HG03103 (cell line): Measurements from ENCODE around the gene CAVIN3.

Experiments used
- ATAC-seq: cut with Tn5 transposase; IDR thresholded peaks from one replicate; pipeline ENCODE4 v1.9.1; 2021; ENCODE audit warnings: low read depth; ENCODE audit not compliant: unreplicated experiment

CAVIN3 gene

GRCh38 chr11:6320411-6321155, at the start of gene CAVIN3:
Gene CAVIN3 (minus strand): TSS chr11:6320501. CDS start chr11:6320476, 25 bp downstream.
- peak; percentile 37 for ATAC-seq

- no peak for ATAC-seq
These were observed 45.4 kb upstream of the CAVIN3 start for GRCh38 chr11:6365659-6366058.

GRCh38 chr11:6362873-6363678, 42.8 kb upstream of the CAVIN3 start:
- ATAC-seq: peak; percentile 99

GRCh38 chr11:6362185-6362872, 42.0 kb upstream of the CAVIN3 start:
- no peak for ATAC-seq

DNA sequence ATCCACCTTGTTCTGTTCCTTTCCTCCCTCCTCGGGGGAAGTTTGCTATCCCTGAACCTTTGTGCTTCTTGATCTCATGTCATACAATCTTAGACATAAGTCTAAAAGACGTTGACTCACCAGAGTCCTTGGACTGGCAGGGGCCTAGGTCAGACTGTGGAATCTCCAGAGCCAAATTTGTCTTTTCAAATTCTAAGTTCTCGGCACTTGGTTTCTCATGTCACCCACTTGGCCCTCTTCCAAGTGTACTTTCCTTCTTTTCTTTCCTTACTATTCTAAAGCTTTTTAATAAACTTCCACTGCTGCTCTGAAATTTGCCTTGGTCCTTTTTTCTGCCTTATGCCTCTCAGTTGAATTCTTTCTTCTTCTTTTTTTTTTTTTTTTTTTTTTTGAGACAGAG, 39.9 kb upstream of the CAVIN3 start:
- ATAC-seq: no peak

- ATAC-seq: no peak
These were observed 36.9 kb upstream of the CAVIN3 start for GRCh38 chr11:6357222-6357621.

- no peak for ATAC-seq
These were observed 36.3 kb upstream of the CAVIN3 start for GRCh38 chr11:6356503-6357055.

DNA sequence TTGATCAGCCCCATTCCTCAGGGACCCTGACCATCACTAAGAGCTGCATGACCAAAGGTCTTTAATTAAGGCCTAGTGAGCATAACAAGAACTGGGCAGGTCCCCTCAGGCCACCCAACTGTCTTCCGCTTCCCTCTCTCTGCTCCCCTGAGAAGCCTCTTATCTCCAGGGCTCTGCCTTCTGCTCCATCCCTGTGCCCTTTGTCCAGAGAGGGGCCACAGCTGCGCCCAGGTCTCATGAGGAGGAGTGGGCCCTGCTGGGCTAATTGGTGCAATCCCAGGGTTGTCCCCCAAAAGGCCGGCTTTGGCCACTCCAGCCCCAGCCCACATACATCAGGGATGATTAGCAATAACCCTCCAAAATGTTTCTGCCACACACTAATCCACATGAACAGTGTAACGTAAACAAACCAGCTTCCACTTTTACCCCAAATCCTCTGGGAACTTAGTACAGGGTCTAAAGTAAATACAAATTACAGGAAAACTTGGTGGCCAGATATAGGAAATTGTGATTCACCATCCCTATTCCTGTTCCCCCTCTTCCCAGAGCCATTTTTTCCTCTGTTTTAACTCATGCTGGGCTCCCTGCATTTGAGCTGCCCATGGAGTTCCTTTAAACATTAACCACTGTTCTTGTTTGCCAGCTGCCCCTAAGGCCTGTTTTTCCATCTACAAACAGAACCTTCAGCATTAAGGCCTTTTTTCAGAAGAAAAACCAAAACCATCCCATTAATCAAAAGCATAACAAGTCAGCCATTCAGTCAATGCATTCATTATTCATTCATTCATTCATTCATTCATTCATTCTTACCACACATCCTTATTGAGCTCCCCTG, 34.6 kb upstream of the CAVIN3 start:
- no peak for ATAC-seq

DNA sequence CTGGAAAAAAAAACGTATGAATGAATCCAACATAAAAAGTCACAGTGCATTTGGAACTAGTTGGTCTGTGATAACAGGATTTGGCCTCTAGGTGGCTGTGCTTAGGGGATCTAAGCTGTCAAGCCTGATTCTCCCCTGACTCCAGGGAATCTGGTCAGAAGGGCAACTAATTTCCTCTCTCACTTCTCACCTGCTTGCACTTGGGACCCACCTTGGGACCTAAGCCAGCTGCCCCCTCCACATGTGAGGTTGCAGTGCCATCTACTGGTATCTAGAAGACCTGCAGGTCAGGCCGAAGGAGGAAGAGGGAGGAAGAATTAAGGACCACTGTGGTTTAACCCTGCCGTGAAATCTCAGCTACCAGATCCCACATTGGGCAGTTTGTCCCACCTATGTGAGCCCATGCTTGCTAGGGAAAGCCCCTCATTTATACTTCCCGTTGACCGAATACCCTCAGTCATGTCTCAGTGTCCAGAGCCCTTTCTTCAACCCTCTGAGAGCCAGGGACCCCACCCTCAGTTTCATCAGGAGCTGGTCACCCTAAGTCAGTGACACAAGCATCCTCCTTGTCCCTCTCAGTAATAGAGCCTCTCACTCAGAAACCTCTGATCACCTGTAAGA, 33.2 kb upstream of the CAVIN3 start:
- peak; percentile 83 for ATAC-seq

DNA sequence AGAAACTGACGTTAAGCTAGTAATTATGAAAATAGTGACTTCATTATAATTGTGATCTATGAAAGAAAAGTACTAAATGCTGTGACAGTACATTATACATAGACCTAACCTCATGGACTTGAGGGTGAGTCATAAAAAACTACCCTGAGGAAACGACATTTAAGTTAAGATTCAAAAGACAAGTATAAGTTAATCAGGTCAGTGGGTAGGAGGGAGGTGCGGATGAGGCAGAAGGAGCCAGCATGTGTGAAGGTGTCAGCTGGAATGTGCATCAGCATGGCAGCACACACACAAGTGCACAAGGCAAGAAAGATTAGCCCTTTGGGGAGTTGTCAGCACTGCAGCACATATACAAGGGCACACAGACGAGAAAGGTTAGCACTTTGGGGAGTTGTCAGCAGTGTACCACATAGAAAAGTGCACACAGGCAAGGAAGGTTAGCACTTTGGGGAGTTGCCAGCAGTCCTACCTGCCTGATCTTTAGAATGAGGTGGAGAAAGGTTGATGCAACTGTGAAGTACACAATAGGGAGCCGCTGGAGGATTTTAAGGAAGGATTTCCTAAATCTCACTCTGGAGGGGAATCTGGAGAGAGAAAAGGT, 31.6 kb upstream of the CAVIN3 start:
- no peak for ATAC-seq

DNA sequence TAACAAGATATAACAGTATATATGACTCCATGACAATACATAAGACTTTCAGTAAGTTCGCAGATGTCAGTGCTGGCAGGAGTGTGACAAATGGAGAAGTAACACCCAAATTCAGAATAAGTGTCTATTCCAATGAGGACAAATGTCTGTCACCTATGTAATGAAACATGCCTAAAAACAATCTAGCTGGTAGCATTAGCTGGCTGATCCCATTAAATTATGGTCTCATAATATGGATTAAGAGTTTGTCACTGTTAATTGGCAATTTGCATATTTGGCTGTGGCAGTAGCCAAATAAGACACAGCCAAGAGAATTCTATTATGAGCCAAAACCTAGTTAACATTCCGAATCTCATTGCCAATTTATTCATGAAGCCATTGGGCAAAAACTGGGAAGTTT, 30.2 kb upstream of the CAVIN3 start:
- no peak for ATAC-seq

DNA sequence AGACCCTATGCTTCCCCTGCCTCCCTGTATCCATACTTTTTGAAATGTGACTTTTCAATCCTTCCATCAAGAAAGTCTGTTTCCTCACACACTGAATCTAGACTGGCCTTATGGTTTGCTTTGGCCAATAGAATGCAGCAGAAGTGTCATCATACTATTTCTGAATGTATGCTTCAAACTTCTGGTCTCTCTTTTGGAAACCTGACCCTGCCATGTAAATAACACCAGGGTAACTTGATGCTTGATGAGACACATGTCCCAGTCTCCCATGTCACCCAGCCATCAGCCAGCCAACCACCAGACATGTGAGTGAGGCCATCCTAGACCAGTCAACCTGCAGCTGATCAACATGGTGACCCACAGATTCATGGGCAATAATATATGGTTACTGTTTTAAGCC, 29.7 kb upstream of the CAVIN3 start:
- ATAC-seq: no peak

- no peak for ATAC-seq
These were observed 25.1 kb upstream of the CAVIN3 start for GRCh38 chr11:6345366-6345765.

DNA sequence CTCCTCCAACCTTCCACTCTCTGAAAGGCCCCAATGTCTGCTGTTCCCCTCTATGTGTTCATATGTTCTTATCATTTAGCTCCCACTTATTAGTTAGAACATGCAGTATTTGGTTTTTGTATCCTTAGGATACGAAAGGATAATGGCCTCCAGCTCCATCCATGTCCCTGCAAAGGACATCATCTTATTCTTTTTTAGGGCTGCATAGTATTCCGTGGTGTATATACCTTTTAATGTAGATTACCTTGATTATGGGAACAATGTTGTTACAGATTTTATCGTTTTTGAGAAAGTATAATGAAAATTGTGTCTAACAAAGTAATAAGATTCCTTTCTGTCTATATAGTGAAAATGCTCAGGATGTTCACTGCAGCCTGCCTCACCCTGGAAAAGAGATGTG, 16.0 kb upstream of the CAVIN3 start:
- no peak for ATAC-seq

DNA sequence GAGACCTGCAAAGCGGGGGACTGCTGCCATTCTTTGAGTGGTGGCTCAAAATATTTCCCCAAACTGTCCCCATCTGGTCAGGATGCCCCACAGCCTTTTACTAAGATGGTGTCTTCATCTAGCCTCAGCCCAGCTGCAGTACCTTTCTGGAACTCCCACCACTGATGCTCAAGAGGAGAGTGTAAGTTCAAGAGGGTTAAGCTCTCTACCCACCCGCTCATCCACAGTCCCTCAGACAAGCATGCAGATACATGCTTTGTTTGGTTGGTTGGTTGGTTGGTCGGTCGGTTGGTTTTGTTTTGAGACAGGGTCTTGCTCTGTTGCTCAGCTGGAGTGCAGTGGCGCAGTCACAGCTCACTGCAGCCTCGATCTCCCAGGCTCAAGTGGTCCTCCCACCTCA, 14.5 kb upstream of the CAVIN3 start:
- ATAC-seq: no peak

DNA sequence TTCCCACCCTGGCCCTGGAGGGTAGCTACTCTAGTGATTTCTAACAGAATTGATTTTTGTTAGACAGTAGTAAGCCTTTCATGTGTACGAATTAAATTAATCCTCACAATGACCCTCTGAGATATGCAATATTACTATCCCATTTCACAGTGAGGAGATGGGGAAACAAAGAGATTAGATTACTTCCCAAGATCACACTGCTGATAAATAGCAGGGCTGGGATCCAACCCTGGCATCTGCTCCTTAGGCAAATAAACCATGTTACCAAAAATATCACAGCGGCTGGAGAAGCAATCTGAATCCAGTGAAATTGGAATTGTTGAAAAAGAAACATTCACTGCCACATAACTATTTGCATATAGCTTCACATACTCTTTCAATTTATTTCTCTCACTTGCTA, 12.8 kb upstream of the CAVIN3 start:
- no peak for ATAC-seq

- no peak for ATAC-seq
These were observed 11.8 kb upstream of the CAVIN3 start for GRCh38 chr11:6332066-6332465.

- no peak for ATAC-seq
These were observed 8.0 kb upstream of the CAVIN3 start for GRCh38 chr11:6328321-6328720.

DNA sequence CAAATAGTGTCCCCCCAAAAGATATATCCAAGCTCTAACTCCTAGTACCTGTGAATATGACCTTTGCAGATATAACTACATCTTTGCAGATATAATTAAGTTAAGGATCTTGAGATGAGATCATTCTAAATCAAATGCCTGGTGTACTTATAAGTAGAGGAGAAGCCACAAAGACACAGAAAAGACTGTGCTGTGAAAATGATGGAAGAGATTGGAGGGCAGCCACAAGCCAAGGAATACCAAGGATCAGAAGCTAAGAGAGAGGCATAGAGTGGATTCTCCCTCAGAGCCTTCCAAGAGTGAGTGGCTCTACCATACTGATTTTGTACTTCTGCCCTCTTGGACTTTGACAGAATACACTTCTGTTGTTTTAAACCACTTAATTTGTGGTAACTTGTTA, 7.5 kb upstream of the CAVIN3 start:
- ATAC-seq: no peak
